Measurements from ENCODE around the gene CDK9.
"Not testable (repeated sequence)": the region's sequence is repeated elsewhere in the genome, so short reads cannot be mapped to it uniquely, and the experiment has no call there.

DNA sequence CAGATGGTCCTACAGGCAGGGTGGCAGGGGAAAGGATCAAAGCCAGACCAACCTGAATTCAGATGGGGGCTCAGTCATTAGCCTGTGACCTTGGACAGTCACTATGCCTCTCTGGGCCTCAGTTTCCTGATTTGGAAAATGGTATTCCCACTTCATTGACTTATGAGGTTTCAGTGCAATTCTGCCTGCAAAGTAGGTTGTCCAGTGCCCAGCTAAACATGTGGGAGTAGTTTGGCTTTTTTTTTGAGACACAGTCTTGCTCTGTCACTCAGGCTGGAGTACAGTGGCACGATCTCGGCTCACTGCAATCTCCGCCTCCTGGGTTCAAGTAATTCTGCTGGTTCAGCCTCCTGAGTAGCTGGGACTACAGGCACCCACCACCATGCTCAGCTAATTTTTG, 50.7 kb downstream of the CDK9 start:
- TF ChIP-seq, protein P1, sequence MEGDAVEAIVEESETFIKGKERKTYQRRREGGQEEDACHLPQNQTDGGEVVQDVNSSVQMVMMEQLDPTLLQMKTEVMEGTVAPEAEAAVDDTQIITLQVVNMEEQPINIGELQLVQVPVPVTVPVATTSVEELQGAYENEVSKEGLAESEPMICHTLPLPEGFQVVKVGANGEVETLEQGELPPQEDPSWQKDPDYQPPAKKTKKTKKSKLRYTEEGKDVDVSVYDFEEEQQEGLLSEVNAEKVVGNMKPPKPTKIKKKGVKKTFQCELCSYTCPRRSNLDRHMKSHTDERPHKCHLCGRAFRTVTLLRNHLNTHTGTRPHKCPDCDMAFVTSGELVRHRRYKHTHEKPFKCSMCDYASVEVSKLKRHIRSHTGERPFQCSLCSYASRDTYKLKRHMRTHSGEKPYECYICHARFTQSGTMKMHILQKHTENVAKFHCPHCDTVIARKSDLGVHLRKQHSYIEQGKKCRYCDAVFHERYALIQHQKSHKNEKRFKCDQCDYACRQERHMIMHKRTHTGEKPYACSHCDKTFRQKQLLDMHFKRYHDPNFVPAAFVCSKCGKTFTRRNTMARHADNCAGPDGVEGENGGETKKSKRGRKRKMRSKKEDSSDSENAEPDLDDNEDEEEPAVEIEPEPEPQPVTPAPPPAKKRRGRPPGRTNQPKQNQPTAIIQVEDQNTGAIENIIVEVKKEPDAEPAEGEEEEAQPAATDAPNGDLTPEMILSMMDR (IDR thresholded peaks at IDR 0.05) = not testable (repeated sequence)
- TF ChIP-seq SIN3A (IDR thresholded peaks at IDR 0.05; ENCODE audit: borderline replicate concordance, insufficient read depth, low read depth, low read length) = not testable (repeated sequence)
